NCI-H446 (cell line): ENCODE measurements around the gene ANKRD11.

Experiments used
- DNase-seq, 2 experiments: peaks; one replicate each; lab custom pipeline; 2025; lab: John Stamatoyannopoulos, UW

ANKRD11 gene

GRCh38 chr16:89506791-89507191, 16.4 kb upstream of the ANKRD11 start:
- no peak for DNase-seq

- DNase-seq: no peak
These were observed 15.7 kb upstream of the ANKRD11 start for GRCh38 chr16:89506113-89506504.

DNA sequence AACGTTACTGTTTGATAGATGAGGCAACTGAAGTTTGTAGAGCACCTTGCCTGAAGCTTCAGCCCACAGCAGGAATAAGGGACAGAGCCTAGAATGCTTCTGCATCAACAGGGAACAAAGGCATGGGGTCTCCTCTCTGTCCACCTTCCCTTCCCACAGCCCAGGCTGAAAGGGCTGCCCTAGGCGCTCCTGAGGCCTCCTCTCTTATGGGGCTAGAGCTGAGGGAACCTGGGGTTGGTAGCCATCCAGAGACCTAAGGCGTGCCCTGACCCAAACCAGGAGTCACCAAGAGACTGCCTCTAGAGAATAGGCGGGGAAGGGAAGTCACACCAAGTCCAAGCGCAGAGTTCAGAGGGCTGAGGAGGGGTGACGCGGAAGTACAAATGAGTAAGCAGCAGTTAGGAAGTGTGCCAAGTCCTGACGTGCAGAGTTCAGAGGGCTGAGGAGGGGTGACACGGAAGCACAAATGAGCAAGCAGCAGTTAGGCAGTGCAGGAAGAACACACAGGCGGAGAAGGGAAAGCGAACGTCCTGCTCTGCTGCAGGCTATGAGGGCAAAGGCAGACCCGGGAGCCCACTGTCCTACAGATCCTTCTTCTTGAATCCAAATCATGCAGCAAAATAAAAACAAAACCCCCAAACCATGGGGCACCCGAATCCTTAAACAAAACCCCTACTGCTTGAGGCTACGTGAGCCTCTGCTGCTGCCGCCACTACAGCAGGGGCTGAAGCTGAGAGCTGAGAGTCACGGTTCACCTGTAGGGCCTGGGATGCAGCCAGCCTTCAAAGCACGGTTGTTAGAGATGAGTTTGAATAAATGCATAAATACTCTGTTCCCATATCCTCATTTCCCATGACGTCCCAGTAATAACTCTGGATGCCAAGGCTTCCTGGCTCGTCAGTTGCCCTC, 15.1 kb upstream of the ANKRD11 start:
- no peak for DNase-seq

- DNase-seq: no peak
These were observed 13.7 kb upstream of the ANKRD11 start for GRCh38 chr16:89504091-89504490.

DNA sequence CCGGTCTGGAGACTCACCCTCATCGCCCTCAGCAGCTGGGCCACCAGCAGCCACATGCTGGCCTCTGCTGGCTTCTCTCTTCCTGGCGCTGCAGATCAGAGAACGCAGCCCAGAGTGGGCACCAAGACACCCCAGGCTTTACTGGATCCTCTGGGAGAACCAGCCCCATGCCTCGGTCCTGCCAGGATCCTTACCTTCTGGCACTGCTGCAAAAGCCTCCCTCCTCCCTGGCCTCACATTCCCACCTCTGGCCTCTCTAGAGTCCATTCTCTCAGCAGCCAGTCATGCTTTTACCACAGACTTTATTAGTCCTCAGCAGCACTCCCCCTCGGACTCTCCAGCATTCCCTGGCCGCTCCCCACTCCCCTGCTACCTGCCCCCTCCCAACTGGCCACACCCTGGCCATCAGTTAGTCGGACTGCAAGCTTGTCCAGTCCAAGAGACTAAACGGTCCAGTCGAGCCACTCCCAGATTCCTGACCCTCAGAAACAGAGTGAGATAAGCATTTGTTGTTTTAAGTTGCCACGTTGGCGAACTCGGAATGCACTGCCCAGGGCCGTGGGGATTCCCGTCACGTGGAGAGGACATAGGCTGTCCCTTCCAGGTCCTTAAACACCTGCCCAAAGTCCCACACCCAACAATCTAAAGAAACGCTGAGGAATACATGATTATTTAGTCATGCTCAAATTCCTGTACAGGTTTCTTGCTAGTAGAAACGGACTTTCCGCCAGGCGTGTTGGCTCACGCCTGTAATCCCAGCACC, 11.9 kb upstream of the ANKRD11 start:
- DNase-seq: no peak

- DNase-seq: no peak
These were observed 9.4 kb upstream of the ANKRD11 start for GRCh38 chr16:89499767-89500166.

DNA sequence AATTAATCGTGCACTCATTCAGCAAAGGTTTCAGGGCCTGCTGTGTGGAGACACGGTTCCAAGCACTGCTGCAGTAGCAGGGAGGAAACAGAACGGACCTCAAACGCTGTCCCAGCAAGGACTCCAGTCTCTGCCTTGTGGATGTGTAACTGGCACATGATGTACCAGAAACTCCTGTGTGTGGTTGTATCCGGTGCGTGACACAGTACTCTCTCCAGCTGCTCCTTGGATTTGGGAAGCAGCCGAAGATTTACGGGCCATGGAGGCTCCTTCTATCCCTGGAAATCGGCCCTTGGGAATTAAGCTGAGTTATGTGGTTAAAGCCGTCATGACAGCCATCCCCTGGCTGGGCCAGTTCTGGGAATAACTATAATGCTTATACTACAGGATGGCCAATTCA, 8.5 kb upstream of the ANKRD11 start:
- DNase-seq: no peak

GRCh38 chr16:89495121-89495520, 4.8 kb upstream of the ANKRD11 start:
- no peak for DNase-seq

DNA sequence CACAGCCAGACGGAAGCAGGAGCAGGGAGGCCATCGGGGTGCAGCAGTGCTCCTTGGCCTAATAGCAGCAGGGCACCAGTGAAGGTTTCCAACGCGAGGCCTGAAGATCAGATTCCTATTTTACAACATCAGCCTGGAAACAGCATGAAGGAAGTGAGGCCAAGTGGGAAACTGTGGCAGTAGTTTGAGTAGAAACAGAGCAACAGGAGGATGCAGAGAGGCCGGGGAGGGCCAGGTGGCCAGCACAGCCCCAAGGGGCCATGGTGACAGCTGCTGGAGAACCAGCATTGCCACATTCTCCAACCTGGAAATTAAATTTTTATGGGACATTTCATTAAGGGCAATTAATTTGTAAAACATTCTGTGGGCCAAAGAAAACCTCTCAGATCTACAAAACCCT, 3.4 kb upstream of the ANKRD11 start:
- DNase-seq: no peak

DNA sequence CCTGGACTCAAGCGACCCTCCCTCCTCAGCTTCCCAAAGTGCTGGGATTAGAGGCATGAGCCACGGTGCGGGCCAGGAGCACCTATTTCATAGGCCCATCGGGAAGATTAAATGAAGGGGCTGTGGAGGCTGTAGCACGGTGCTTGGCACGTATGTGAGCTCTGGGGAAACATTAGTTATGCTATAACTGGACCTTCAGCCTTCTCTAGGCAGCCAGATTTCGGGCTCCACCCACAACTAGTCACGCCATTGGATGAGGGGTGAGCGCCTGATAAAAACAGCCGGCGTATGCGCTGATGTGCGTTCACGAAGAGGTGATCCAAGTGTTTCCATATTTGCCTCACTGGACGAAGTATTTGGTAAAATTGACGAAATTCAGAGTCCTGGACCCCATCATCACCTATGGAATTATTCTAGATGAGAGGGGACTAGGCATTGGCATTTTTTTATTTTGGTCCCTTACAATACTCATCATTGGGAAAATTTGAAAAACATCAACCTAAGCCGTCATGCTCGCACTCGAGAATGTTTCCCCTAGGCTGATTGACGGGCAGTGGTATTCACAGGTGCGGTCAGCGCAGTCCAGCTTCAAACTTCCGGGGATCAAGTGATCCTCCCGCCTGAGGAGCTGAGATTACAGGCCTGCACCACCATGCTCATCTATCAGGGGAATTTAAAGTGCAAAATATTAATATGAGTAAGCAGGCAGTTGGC, 1.8 kb upstream of the ANKRD11 start:
- no peak for DNase-seq

- DNase-seq: no peak
These were observed 993 bp upstream of the ANKRD11 start for GRCh38 chr16:89491238-89491869.

DNA sequence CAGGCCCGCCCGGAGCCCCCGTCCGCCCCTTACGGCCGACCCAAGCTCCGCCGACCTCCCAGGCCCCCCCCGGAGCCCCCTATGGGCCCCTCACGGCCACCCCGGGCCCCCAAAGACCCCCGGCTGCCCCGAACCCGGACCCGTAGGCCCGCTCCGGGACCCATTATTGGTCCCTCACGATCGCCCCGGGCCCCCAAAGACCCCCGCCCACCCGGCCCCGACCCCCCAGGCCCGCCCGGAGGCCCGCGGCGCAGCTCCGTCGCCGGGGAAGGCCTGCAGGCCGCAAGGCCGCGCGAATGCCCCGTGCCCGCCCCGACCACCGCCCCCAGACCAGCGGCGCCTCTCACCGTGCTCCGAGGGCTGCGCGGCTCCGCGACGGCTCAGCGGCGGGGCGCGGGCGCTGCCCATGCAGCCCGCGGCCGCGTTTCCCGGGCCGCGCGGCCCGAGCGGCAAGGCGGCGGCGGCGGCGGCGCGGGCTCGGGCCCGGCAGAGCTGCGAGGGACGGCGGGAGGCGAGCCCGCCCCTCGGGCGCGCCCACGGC, 393 bp downstream of the ANKRD11 start:
- no peak for DNase-seq

DNA sequence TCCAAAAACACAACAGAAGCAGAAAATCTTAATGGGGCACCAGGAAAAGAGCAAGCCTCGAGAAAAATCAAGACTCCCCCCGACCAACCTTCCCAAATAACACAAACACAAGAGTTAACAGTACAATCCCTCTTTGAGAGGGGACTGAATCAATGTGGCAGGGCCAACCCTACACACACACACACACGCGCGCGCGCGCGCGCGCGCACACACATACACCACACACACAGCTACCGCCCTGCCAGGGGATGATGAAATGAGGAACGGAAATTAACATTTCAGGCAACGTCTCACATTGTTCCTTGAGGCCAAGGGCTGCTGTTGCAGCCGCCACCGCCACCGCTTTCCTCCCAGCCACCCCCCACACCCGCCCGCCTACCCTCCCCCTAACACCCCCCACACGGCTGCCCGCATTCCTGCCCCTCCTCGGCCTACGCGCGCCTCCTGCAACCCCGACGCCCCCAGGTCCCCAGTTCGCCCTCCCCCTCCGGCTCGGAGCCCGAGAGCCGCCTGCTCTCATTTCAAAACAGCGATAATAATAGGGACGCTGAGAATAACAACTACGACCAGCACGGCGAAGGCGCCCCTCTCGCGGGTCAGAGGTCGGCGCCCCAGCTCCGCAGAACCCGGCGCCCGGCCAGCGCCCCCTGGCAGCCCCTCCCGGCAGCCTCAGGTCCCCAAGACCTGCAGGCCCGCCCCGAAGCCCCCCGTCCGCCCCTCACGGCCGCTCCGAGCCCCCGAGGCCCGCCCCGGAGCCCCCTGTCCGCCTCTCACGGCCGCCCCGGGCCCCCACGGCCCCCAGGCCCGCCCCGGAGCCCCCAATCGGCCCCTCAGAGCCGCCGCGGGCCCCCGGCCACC, 1.1 kb downstream of the ANKRD11 start:
- DNase-seq: peak; percentile 16 to 52

- no peak for DNase-seq
These were observed 4.6 kb downstream of the ANKRD11 start for GRCh38 chr16:89485701-89486246.

DNA sequence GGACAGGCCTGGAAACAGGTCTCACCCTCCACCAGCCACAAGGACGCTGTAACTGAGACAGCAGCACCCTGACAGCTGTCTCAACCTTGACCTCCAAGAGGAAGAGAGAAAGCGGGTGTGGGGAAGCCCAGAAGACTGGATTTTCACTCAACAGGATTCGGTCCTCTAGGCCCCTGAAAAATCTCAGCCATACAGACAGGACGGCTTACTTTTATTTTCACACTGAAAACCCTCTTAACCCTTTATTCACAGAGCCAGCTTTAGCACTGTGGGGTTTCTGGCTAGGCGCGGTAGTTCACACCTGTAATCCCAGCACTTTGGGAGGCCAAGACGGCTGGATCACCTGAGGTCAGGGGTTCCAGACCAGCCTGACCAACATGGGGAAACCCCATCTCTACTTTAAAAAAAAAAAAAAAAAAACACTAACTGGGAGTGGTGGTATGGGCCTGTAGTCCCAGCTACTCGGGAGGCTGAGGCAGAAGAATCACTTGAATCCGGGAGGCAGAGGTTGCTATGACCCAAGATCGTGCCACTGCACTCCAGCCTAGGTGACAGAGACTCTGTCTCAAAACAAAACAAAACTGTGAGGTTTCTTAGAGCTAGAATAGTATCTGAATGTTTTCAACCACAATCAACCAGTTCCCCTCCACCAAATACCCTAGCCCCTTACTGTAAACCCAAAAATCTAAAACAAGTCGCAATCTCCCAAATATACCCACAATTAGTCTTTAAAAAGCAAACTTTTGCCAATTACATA, 5.3 kb downstream of the ANKRD11 start:
- no peak for DNase-seq

- DNase-seq: no peak
These were observed 6.3 kb downstream of the ANKRD11 start for GRCh38 chr16:89484041-89484501.

- no peak for DNase-seq
These were observed 7.5 kb downstream of the ANKRD11 start for GRCh38 chr16:89482817-89483205.

DNA sequence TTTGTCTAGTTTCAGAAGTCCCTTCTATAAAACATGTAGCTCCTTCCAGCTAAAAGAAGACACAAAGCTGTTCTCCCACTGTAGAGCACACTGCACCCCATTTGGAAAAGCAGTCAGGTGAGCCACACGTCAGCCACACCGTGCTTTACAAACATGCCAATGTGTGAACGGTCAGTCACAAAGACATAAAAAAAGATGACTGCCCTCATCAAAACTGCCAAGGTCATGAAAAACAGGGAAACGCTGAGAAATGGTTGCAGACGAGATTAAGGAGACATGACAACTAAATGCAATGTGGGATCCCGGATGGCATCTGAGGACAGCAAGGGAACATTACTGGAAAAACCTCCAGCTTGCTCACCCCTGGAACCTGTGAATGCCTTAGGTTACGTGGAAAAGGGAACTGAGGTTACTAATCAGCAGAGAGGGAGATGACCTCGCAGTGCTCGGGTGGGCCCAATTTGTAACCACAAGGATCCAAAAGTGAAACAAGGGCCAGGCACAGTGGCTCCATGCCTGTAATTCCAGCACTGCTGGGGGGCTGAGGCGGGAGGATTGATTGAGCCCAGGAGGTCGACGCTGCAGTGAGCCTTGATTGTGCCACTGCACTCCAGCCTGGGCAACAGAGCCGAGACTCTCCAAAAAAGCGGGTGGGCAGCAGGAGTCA, 8.1 kb downstream of the ANKRD11 start:
- DNase-seq: no peak

GRCh38 chr16:89481356-89481955, 8.9 kb downstream of the ANKRD11 start:
- no peak for DNase-seq
